H1 (cell line): ENCODE data around the gene HINT1. TPM values are rescaled to one million over a fixed set of nuclear protein-coding genes. Genes with fewer than 3 reads are reported as not detected.

Experiments
- CTCF ChIA-PET: fragments of 300-600 bp; sonication (Branson Sonifier 250); formaldehyde crosslinking; loops from one replicate; lab custom pipeline; 2021; ENCODE audit not compliant: partially characterized antibody; lab: Charles Lee
- POLR2A ChIA-PET: fragments of 300-600 bp; sonication (Branson Sonifier 250); formaldehyde crosslinking; loops from one replicate; lab custom pipeline; 2021; ENCODE audit warnings: inconsistent platforms; ENCODE audit not compliant: partially characterized antibody; lab: Charles Lee
- DNase-seq, 2 experiments: peaks; one replicate each; pipeline versions ENCODE4 v3.0.0 to v3.0.0-alpha.2; 2010 to 2022; ENCODE audit warnings: low spot score in 2 of 2, low read depth in 1 of 2, mixed read lengths in 1 of 2
- FAIRE-seq: peaks from 2 replicates; lab custom pipeline; 2011; peaks lifted over from hg19 to GRCh38; lab: Jason Lieb, UNC
- H2AFZ ChIP-seq: 2 replicates; pipeline ENCODE4 v1.8.1; 2012; ENCODE audit warnings: low read length, inconsistent platforms
- H2AK5ac ChIP-seq: 2 replicates; pipeline ENCODE4 v1.6.1; 2013; ENCODE audit warnings: low read depth, low read length
- H2BK120ac ChIP-seq: replicated peaks from 2 replicates; pipeline ENCODE3; 2013; ENCODE audit warnings: low read depth, low read length, inconsistent platforms
- H2BK12ac ChIP-seq: 2 replicates; pipeline ENCODE4 v1.6.1; 2013; ENCODE audit warnings: low read depth, low read length
- H2BK15ac ChIP-seq: 2 replicates; pipeline ENCODE4 v1.6.1; 2013; ENCODE audit warnings: low read length
- H2BK20ac ChIP-seq: 2 replicates; pipeline ENCODE4 v1.6.1; 2013; ENCODE audit warnings: low read length
- H2BK5ac ChIP-seq: 2 replicates; pipeline ENCODE4 v1.6.1; 2013; ENCODE audit warnings: low read depth, low read length
- H3K14ac ChIP-seq: 2 replicates; pipeline ENCODE4 v1.6.1; 2013; ENCODE audit warnings: inconsistent platforms; ENCODE audit not compliant: insufficient read length
- H3K18ac ChIP-seq: 2 replicates; pipeline ENCODE4 v1.6.1; 2013; ENCODE audit warnings: low read length; ENCODE audit errors: extremely low read depth
- H3K23ac ChIP-seq: 2 replicates; pipeline ENCODE4 v1.6.1; 2013; ENCODE audit warnings: inconsistent platforms; ENCODE audit not compliant: insufficient read length
- H3K23me2 ChIP-seq: 2 replicates; pipeline ENCODE4 v1.6.1; 2013; ENCODE audit warnings: low read depth, low read length
- H3K27ac ChIP-seq: 2 replicates; pipeline ENCODE4 v1.6.1; 2011; ENCODE audit warnings: low read depth, low read length, inconsistent platforms
- H3K27me3 ChIP-seq, 4 experiments: replicated peaks in 1 of 4; 1 replicate in 1 of 4; 2 replicates in 3 of 4; pipeline versions ENCODE4 v1.6.1 to v1.8.1; 2011 to 2013; ENCODE audit warnings: low read length in 3 of 4, mild to moderate bottlenecking in 3 of 4, inconsistent platforms in 2 of 4, mixed read lengths in 2 of 4, moderate library complexity in 1 of 4; ENCODE audit not compliant: control insufficient read depth in 3 of 4, insufficient read depth in 3 of 4; ENCODE audit errors: extremely low read depth in 1 of 4
- H3K36me3 ChIP-seq, 4 experiments: 2 replicates each; pipeline versions ENCODE4 v1.6.1 to v1.8.1; 2011 to 2013; ENCODE audit warnings: mild to moderate bottlenecking in 4 of 4, low read length in 3 of 4, moderate library complexity in 2 of 4, control low read depth in 1 of 4, inconsistent platforms in 1 of 4; ENCODE audit not compliant: insufficient read depth in 4 of 4, control insufficient read depth in 2 of 4
- H3K4ac ChIP-seq: replicated peaks from 2 replicates; pipeline ENCODE3; 2013; ENCODE audit warnings: low read length, low read depth, mixed read lengths, inconsistent platforms; ENCODE audit not compliant: insufficient read length
- H3K4me1 ChIP-seq, 4 experiments: replicated peaks in 1 of 4; 1 replicate in 1 of 4; 2 replicates in 3 of 4; pipeline versions ENCODE4 v1.6.1 to v1.8.1; 2011 to 2013; ENCODE audit warnings: low read length in 3 of 4, inconsistent platforms in 2 of 4, mixed read lengths in 1 of 4; ENCODE audit not compliant: insufficient read depth in 4 of 4, control insufficient read depth in 3 of 4
- H3K4me2 ChIP-seq, 2 experiments: 2 replicates each; pipeline versions ENCODE4 v1.6.1 to v1.8.1; 2011 to 2013; ENCODE audit warnings: low read depth in 2 of 2, low read length in 2 of 2, control low read depth in 1 of 2, inconsistent platforms in 1 of 2, mild to moderate bottlenecking in 1 of 2; ENCODE audit not compliant: insufficient read depth in 1 of 2
- H3K4me3 ChIP-seq, 4 experiments: fragments of 200-600, 300-600 bp in 1 of 4; sonication (generic), shearing (Covaris generic), sonication (Bioruptor Twin) in 1 of 4; 2 replicates each; pipeline versions ENCODE4 v1.5.1 to v1.8.1; 2011 to 2016; ENCODE audit warnings: low read length in 4 of 4, low read depth in 3 of 4, control low read depth in 2 of 4, inconsistent platforms in 2 of 4, mild to moderate bottlenecking in 2 of 4, mixed read lengths in 1 of 4, moderate library complexity in 1 of 4; ENCODE audit not compliant: insufficient read depth in 2 of 4; ENCODE audit errors: extremely low read depth in 1 of 4
- H3K56ac ChIP-seq: replicated peaks from 2 replicates; pipeline ENCODE3; 2013; ENCODE audit warnings: low read depth, mild to moderate bottlenecking, mixed read lengths, low read length, inconsistent platforms; ENCODE audit not compliant: insufficient read length
- H3K79me1 ChIP-seq: 2 replicates; pipeline ENCODE4 v1.6.1; 2013; ENCODE audit warnings: low read depth, low read length, control low read depth
- H3K79me2 ChIP-seq, 2 experiments: 2 replicates each; pipeline versions ENCODE4 v1.6.1 to v1.8.1; 2012 to 2013; ENCODE audit warnings: low read length in 2 of 2, mild to moderate bottlenecking in 2 of 2, inconsistent platforms in 1 of 2; ENCODE audit not compliant: insufficient read depth in 2 of 2, control insufficient read depth in 1 of 2
- H3K9ac ChIP-seq, 4 experiments: replicated peaks in 1 of 4; 1 replicate in 1 of 4; 2 replicates in 3 of 4; pipeline versions ENCODE4 v1.6.1 to v1.8.1; 2011 to 2013; ENCODE audit warnings: low read depth in 3 of 4, low read length in 3 of 4, control low read depth in 2 of 4, mild to moderate bottlenecking in 2 of 4, moderate library complexity in 2 of 4, inconsistent platforms in 1 of 4; ENCODE audit errors: extremely low read depth in 1 of 4
- H3K9me3 ChIP-seq, 2 experiments: 2 replicates each; pipeline versions ENCODE4 v1.6.1 to v1.8.1; 2012 to 2013; ENCODE audit warnings: mild to moderate bottlenecking in 2 of 2, moderate library complexity in 2 of 2, control low read depth in 1 of 2, inconsistent platforms in 1 of 2, low read depth in 1 of 2, low read length in 1 of 2, mixed read lengths in 1 of 2; ENCODE audit not compliant: insufficient read depth in 2 of 2
- H4K20me1 ChIP-seq, 2 experiments: replicated peaks in 1 of 2; 2 replicates each; pipeline versions ENCODE3 to v1.8.1; 2011 to 2013; ENCODE audit warnings: inconsistent platforms in 2 of 2, low read length in 2 of 2, mild to moderate bottlenecking in 1 of 2; ENCODE audit not compliant: insufficient read depth in 2 of 2, control insufficient read depth in 1 of 2
- H4K5ac ChIP-seq: 2 replicates; pipeline ENCODE4 v1.6.1; 2013; ENCODE audit warnings: low read length, low read depth, mixed read lengths, inconsistent platforms; ENCODE audit not compliant: insufficient read length
- H4K8ac ChIP-seq: 2 replicates; pipeline ENCODE4 v1.8.0; 2013; ENCODE audit warnings: mild to moderate bottlenecking, moderate library complexity, low read length, inconsistent platforms; ENCODE audit not compliant: insufficient read depth; ENCODE audit errors: extremely low read depth
- H4K91ac ChIP-seq: replicated peaks from 2 replicates; pipeline ENCODE3; 2013; ENCODE audit warnings: low read length, mixed read lengths, inconsistent platforms; ENCODE audit not compliant: insufficient read length
- ATF3 ChIP-seq: IDR thresholded peaks from 2 replicates; pipeline ENCODE4 v1.6.1; 2011; ENCODE audit warnings: low read depth, mild to moderate bottlenecking, low read length; ENCODE audit not compliant: insufficient read depth
- CHD2 ChIP-seq: IDR thresholded peaks from 2 replicates; pipeline ENCODE4 v1.6.1; 2012; ENCODE audit warnings: low read length, improper control_type of control experiment
- HDAC2 ChIP-seq, 2 experiments: fragments of 300-600 bp in 1 of 2; sonication (generic) in 1 of 2; IDR thresholded peaks; 2 replicates each; pipeline ENCODE4 v1.6.1; 2011 to 2012; ENCODE audit warnings: low read depth in 2 of 2, low read length in 2 of 2, mild to moderate bottlenecking in 2 of 2, moderate library complexity in 2 of 2, borderline replicate concordance in 1 of 2, inconsistent platforms in 1 of 2
- KDM1A ChIP-seq: fragments of 200-600, 300-600 bp; sonication (generic); IDR thresholded peaks from 2 replicates; pipeline ENCODE4 v1.7.1; 2016; ENCODE audit warnings: mild to moderate bottlenecking, low read length, borderline replicate concordance
- NRF1 ChIP-seq: IDR thresholded peaks from 2 replicates; pipeline ENCODE4 v1.6.1; 2011; ENCODE audit warnings: mild to moderate bottlenecking, low read depth, low read length, improper control_type of control experiment
- RXRA ChIP-seq: IDR thresholded peaks from 2 replicates; pipeline ENCODE4 v1.6.1; 2011; ENCODE audit warnings: low read depth, mild to moderate bottlenecking, low read length, moderate library complexity; ENCODE audit not compliant: insufficient read depth
- SIN3A ChIP-seq, 2 experiments: IDR thresholded peaks in 1 of 2; conservative IDR thresholded peaks in 1 of 2; 2 replicates each; pipeline ENCODE4 v1.6.1; 2011 to 2012; ENCODE audit warnings: low read length in 2 of 2, improper control_type of control experiment in 1 of 2, low read depth in 1 of 2, mild to moderate bottlenecking in 1 of 2
- SP2 ChIP-seq: IDR thresholded peaks from 2 replicates; pipeline ENCODE4 v1.6.1; 2012; ENCODE audit warnings: mild to moderate bottlenecking, low read length, inconsistent platforms
- SUZ12 ChIP-seq: fragments of 200-600 bp; sonication (generic); IDR thresholded peaks from 2 replicates; pipeline ENCODE4 v1.6.1; 2012; ENCODE audit warnings: mild to moderate bottlenecking, inconsistent platforms, low read length, moderate library complexity, mixed read lengths
- USF2 ChIP-seq: IDR thresholded peaks from 2 replicates; pipeline ENCODE4 v1.6.1; 2011; ENCODE audit warnings: low read length, improper control_type of control experiment
- YY1 ChIP-seq: IDR thresholded peaks from 2 replicates; pipeline ENCODE4 v1.6.1; 2011; ENCODE audit warnings: low read depth, mild to moderate bottlenecking, low read length
- polyA plus RNA-seq, 7 experiments: library from polyadenylated mRNA; depleted of rRNA in 3 of 7; stranded (reverse) in 5 of 7; unstranded in 2 of 7; fragments of >200 nt in 5 of 7; fragments of 200-250 nt in 2 of 7; gene quantifications; 1 replicate in 5 of 7; 2 replicates in 1 of 7; 4 replicates in 1 of 7; pipeline versions ENCODE4 v1.2.1 to v1.2.3, GENCODE V29; 2011 to 2013; ENCODE audit warnings: missing spikeins in 2 of 7, mixed read lengths in 2 of 7
- total RNA-seq: library from RNA; stranded (reverse); fragmentation: NEBNext Ultra II Directional; extraction: Animal tissue kit (Norgen Biotek cat#: 25700); gene quantifications from 2 replicates; pipeline ENCODE4 v1.2.1, GENCODE V29; 2021

The HINT1 gene
- total and polyA plus RNA-seq, 2 of the 8 experiments (the other 6 are each of a cell fraction or from before 2014, with no cell fraction given) = 230 to 479 TPM

- Histone ChIP-seq H3K23ac (no peak overlapping the region), H2BK20ac (no peak overlapping the region), H4K8ac (no peak overlapping the region), H2BK12ac (no peak overlapping the region), H3K27me3 (no peaks in the 10 kb centered on the region), H3K4me2 (no peak overlapping the region), H3K18ac (no peak overlapping the region), H2AK5ac (no peak overlapping the region), H2AFZ (no peak overlapping the region), H3K4me3 (no peak overlapping the region), H4K91ac (no peak overlapping the region), H3K27ac (no peak overlapping the region), H3K56ac (no peak overlapping the region), H3K23me2 (no peaks in the 10 kb centered on the region; the same call in 1 of the 2 replicates), H3K9ac (no peak overlapping the region), H3K4ac (no peak overlapping the region), H3K36me3 (no peaks in the 10 kb centered on the region; a peak in 1 of 8 replicates), H2BK15ac (no peak overlapping the region), H4K20me1 (no peaks in the 10 kb centered on the region), H3K14ac (no peak overlapping the region), H2BK120ac (no peak overlapping the region), H2BK5ac (no peak overlapping the region), H3K9me3 (no peaks in the 10 kb centered on the region), H4K5ac (no peak overlapping the region), H3K79me2 (no peaks in the 10 kb centered on the region), H3K79me1 (no peaks in the 10 kb centered on the region), H3K4me1 (no peaks in the 10 kb centered on the region)
- FAIRE-seq (no peak), DNase-seq (no peak)
- ChIA-PET CTCF (interaction anchor here (1.3 kb wide), 1 partner anchor 18 kb away, joined by 4 read pairs; no protein-coding TSS in a partner anchor), POLR2A (no interaction called here)
- no peak for TF ChIP-seq SP2
- TF ChIP-seq ATF3 = no peak
- no peak for TF ChIP-seq SIN3A (conservative IDR thresholded peaks at IDR 0.05 in 1 of 2, IDR thresholded peaks at IDR 0.05 in 1 of 2; ENCODE audit: low read depth in 1 of 2, low read length in 2 of 2)
- TF ChIP-seq CHD2 = no peak
- no peak for TF ChIP-seq SUZ12
- no peak for TF ChIP-seq KDM1A
- TF ChIP-seq YY1 = no peak
- TF ChIP-seq RXRA = no peak
- no peak for TF ChIP-seq NRF1
- TF ChIP-seq HDAC2 (IDR thresholded peaks at IDR 0.05; ENCODE audit: borderline replicate concordance in 1 of 2, low read depth in 2 of 2, low read length in 2 of 2) = no peak
- no peak for TF ChIP-seq USF2
Measured at GRCh38 chr5:131180407-131180806, 15.4 kb upstream of the HINT1 start.
